Endothelial cell of umbilical vein (primary cell): ENCODE measurements around the gene MAMSTR. TPM values are rescaled to one million over a fixed set of nuclear protein-coding genes. Genes with fewer than 3 reads are reported as not detected.

Source experiments
- BruUV-seq: library from RNA; stranded (reverse); fragments of 400-500 nt; replicated peaks from 2 replicates; lab custom pipeline; 2021; lab: Mats Ljungman, UMichigan
- CTCF ChIA-PET: fragments of 300-600, 350-600 bp; sonication (Branson Sonifier 250); formaldehyde crosslinking; loops from one replicate; lab custom pipeline; 2021; ENCODE audit warnings: antibody characterized with exemption, inconsistent platforms; lab: Charles Lee
- POLR2A ChIA-PET: fragments of 300-600, 350-600 bp; sonication (Branson Sonifier 250); formaldehyde crosslinking; loops from one replicate; lab custom pipeline; 2021; ENCODE audit warnings: antibody characterized with exemption, inconsistent platforms; lab: Charles Lee
- DNase-seq: peaks from one replicate; pipeline ENCODE4 v3.0.0-alpha.2; 2011; ENCODE audit warnings: low read depth, low spot score
- FAIRE-seq: peaks from 2 replicates; lab custom pipeline; 2011; peaks lifted over from hg19 to GRCh38; lab: Jason Lieb, UNC
- H2AFZ ChIP-seq: 2 replicates; pipeline ENCODE4 v1.6.0; 2012; ENCODE audit warnings: low read depth, low read length, control low read depth, inconsistent platforms
- H3K27ac ChIP-seq: 2 replicates; pipeline ENCODE4 v1.5.1; 2011; ENCODE audit warnings: low read depth, mild to moderate bottlenecking, control low read depth, low read length, moderate library complexity; ENCODE audit not compliant: insufficient read depth
- H3K27me3 ChIP-seq, 2 experiments: 2 replicates each; pipeline versions ENCODE4 v1.6.0 to v1.6.1; 2011; ENCODE audit warnings: low read length in 2 of 2, mixed read lengths in 1 of 2; ENCODE audit not compliant: control insufficient read depth in 2 of 2, insufficient read depth in 2 of 2
- H3K36me3 ChIP-seq, 2 experiments: 2 replicates in 1 of 2; 3 replicates in 1 of 2; pipeline ENCODE4 v1.5.1; 2011; ENCODE audit warnings: low read length in 2 of 2, mild to moderate bottlenecking in 1 of 2, moderate library complexity in 1 of 2; ENCODE audit not compliant: control insufficient read depth in 2 of 2, insufficient read depth in 2 of 2; ENCODE audit errors: extremely low read depth in 1 of 2
- H3K4me1 ChIP-seq: 3 replicates; pipeline ENCODE4 v1.5.1; 2011; ENCODE audit warnings: mild to moderate bottlenecking, low read length; ENCODE audit not compliant: control insufficient read depth, insufficient read depth; ENCODE audit errors: extremely low read depth
- H3K4me2 ChIP-seq: 2 replicates; pipeline ENCODE4 v1.6.1; 2011; ENCODE audit warnings: low read length, control low read depth, mixed read lengths; ENCODE audit not compliant: insufficient read depth
- H3K4me3 ChIP-seq, 3 experiments: fragments of 200-600 bp in 1 of 3; sonication (generic), shearing (Covaris generic) in 1 of 3; replicated peaks in 1 of 3; 2 replicates each; pipeline ENCODE4 v1.5.1; 2011 to 2016; ENCODE audit warnings: control low read depth in 3 of 3, low read length in 3 of 3, mild to moderate bottlenecking in 2 of 3, inconsistent platforms in 1 of 3, low read depth in 1 of 3, moderate library complexity in 1 of 3; ENCODE audit not compliant: insufficient read depth in 1 of 3
- H3K79me2 ChIP-seq: 2 replicates; pipeline ENCODE4 v1.6.0; 2012; ENCODE audit warnings: low read length, inconsistent platforms; ENCODE audit not compliant: control insufficient read depth, insufficient read depth
- H3K9ac ChIP-seq: replicated peaks from 2 replicates; pipeline ENCODE3; 2011; ENCODE audit warnings: low read length, control low read depth; ENCODE audit not compliant: insufficient read depth; ENCODE audit errors: extremely low read depth
- H3K9me1 ChIP-seq: replicated peaks from 3 replicates; pipeline ENCODE4 v1.6.0; 2011; ENCODE audit warnings: mild to moderate bottlenecking, low read length; ENCODE audit not compliant: control insufficient read depth, insufficient read depth; ENCODE audit errors: extremely low read depth
- H3K9me3 ChIP-seq: replicated peaks from 2 replicates; pipeline ENCODE4 v1.5.1; 2012; ENCODE audit warnings: low read length, inconsistent platforms; ENCODE audit not compliant: control insufficient read depth, insufficient read depth
- H4K20me1 ChIP-seq: replicated peaks from 2 replicates; pipeline ENCODE3; 2011; ENCODE audit warnings: mild to moderate bottlenecking, low read length; ENCODE audit not compliant: control insufficient read depth, insufficient read depth; ENCODE audit errors: extremely low read depth
- EZH2 ChIP-seq: IDR thresholded peaks from 2 replicates; pipeline ENCODE4 v1.6.1; 2012; ENCODE audit warnings: borderline replicate concordance, low read depth, mild to moderate bottlenecking, moderate library complexity, low read length, inconsistent platforms; ENCODE audit not compliant: severe bottlenecking
- FOS ChIP-seq: IDR thresholded peaks from 2 replicates; pipeline ENCODE4 v1.6.1; 2011; ENCODE audit warnings: mild to moderate bottlenecking, low read length, moderate library complexity, borderline replicate concordance; ENCODE audit not compliant: insufficient read depth
- GATA2 ChIP-seq: IDR thresholded peaks from 2 replicates; pipeline ENCODE4 v1.7.0; 2011; ENCODE audit warnings: low read depth, mild to moderate bottlenecking, moderate library complexity, mixed read lengths, low read length; ENCODE audit not compliant: insufficient read length, insufficient read depth
- JUN ChIP-seq: IDR thresholded peaks from 2 replicates; pipeline ENCODE4 v1.6.1; 2011; ENCODE audit warnings: borderline replicate concordance, low read depth; ENCODE audit not compliant: insufficient read length, insufficient read depth
- MYC ChIP-seq: IDR thresholded peaks from one replicate; pipeline ENCODE4 v1.6.1; 2011; ENCODE audit warnings: mild to moderate bottlenecking, low read depth, low read length
- POLR2A ChIP-seq: IDR thresholded peaks from 2 replicates; pipeline ENCODE4 v1.6.1; 2012; ENCODE audit warnings: low read depth, mild to moderate bottlenecking, control low read depth, low read length
- POLR2AphosphoS5 ChIP-seq: IDR thresholded peaks from 2 replicates; pipeline ENCODE4 v1.6.1; 2012; ENCODE audit warnings: low read depth, mild to moderate bottlenecking, control low read depth, low read length, moderate library complexity; ENCODE audit not compliant: insufficient read depth
- dilution Hi-C: fragments of 300-500 bp; cut with MboI; formaldehyde crosslinking; loops from one replicate; pipeline ENCODE4 v1.15.0; 2019; ENCODE audit warnings: low sequenced_read_pairs; ENCODE audit not compliant: extremely low pct_ligation_motif_present
- intact Hi-C: fragments of 100-400 bp; cut with micrococcal nuclease; formaldehyde crosslinking; loops from one replicate; pipeline ENCODE4 v1.10.0; 2022
- polyA plus RNA-seq, 4 experiments: library from polyadenylated mRNA; depleted of rRNA in 3 of 4; stranded (reverse) in 3 of 4; unstranded in 1 of 4; fragments of >200 nt; gene quantifications; 2 replicates each; pipeline versions ENCODE4 v1.2.1 to v1.2.3, GENCODE V29; 2011 to 2012; ENCODE audit warnings: missing spikeins in 1 of 4
- total RNA-seq: library from RNA; stranded (reverse); gene quantifications from 2 replicates; pipeline ENCODE4 v1.2.3, GENCODE V29; 2021
- TF ChIP-seq, protein P1 (sequence below), 2 donors: IDR thresholded peaks; 1 replicate in 1 of 2; 2 replicates in 1 of 2; pipeline ENCODE4 v1.5.1; 2011; ENCODE audit warnings: low read length in 2 of 2, mild to moderate bottlenecking in 2 of 2, moderate library complexity in 2 of 2, control low read depth in 1 of 2, inconsistent platforms in 1 of 2, low read depth in 1 of 2; ENCODE audit not compliant: insufficient read depth in 1 of 2; ENCODE audit errors: extremely low read depth in 1 of 2
- TF ChIP-seq, protein P2 (sequence below): IDR thresholded peaks from 2 replicates; pipeline ENCODE4 v1.6.1; 2011; ENCODE audit not compliant: insufficient read depth, insufficient read length

The MAMSTR gene
- total and polyA plus RNA-seq, 2 donors (not counting 3 experiments of a cell fraction or from before 2014, with no cell fraction given) = 0.57 to 0.84 TPM

DNA sequence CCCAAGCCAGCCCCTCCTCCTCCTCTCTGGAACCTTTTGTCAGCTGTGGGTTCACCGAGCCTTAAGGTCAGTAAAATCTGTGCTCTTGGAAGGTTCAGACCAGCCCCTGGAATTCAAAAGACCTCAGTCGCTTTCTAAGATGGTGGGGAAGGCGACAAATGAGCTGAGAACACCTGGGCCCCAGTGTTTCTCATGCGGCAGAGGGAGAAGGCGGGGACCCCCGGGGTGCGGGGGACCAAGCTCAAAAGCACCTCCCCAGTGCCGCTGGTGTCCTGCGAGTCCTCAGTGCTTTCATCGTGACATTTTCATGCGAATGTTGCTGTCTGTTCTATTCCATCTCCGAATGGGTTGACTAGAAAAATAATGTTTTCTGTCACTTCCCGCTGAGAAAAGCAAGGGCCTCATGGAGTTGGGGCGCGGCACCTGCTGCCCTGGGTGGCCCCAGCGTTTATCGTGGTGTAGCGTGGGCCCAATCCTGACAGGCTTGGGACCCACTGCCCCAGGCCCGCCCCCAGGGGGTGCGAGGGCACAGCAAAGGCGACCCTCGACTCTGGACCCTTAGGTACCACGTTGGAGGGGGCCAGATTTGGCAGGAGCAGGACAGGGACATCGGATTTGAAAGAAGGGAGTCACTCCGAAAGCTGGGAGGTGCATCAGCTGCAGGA, 46.0 kb downstream of the MAMSTR start:
- Histone ChIP-seq H4K20me1 (no peaks in the 10 kb centered on the region), H3K9ac (no peak overlapping the region), H3K79me2 (no peaks in the 10 kb centered on the region), H3K4me2 (no peak overlapping the region), H3K4me1 (no peaks in the 10 kb centered on the region), H3K4me3 (no peak overlapping the region), H3K9me1 (no peaks in the 10 kb centered on the region), H3K27me3 (no peaks in the 10 kb centered on the region), H3K27ac (no peak overlapping the region), H3K36me3 (no peaks in the 10 kb centered on the region), H2AFZ (no peak overlapping the region), H3K9me3 (no peaks in the 10 kb centered on the region)
- DNase-seq = no peak
- dilution Hi-C loops (no loop called here), intact Hi-C loops (loop anchor here (2.0 kb wide), 1 partner anchor 115 kb away; no protein-coding TSS in a partner anchor)
- no peak for FAIRE-seq
- ChIA-PET CTCF (interaction anchor here (1.6 to 3.6 kb wide), 6 partner anchors 9 to 169 kb away, joined by 6 to 54 read pairs (median 19); partner anchors contain the start of genes CA11 and RASIP1), POLR2A (no interaction called here)
- TF ChIP-seq POLR2AphosphoS5 (no peak), POLR2A (no peak), MYC (no peak), FOS (no peak), EZH2 (no peak), GATA2 (no peak), JUN (no peak)
- TF ChIP-seq, protein P1, sequence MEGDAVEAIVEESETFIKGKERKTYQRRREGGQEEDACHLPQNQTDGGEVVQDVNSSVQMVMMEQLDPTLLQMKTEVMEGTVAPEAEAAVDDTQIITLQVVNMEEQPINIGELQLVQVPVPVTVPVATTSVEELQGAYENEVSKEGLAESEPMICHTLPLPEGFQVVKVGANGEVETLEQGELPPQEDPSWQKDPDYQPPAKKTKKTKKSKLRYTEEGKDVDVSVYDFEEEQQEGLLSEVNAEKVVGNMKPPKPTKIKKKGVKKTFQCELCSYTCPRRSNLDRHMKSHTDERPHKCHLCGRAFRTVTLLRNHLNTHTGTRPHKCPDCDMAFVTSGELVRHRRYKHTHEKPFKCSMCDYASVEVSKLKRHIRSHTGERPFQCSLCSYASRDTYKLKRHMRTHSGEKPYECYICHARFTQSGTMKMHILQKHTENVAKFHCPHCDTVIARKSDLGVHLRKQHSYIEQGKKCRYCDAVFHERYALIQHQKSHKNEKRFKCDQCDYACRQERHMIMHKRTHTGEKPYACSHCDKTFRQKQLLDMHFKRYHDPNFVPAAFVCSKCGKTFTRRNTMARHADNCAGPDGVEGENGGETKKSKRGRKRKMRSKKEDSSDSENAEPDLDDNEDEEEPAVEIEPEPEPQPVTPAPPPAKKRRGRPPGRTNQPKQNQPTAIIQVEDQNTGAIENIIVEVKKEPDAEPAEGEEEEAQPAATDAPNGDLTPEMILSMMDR (IDR thresholded peaks at IDR 0.05; ENCODE audit: extremely low read depth in 1 of 2, insufficient read depth in 1 of 2, low read depth in 1 of 2, low read length in 2 of 2) = no peak
- TF ChIP-seq, protein P2, sequence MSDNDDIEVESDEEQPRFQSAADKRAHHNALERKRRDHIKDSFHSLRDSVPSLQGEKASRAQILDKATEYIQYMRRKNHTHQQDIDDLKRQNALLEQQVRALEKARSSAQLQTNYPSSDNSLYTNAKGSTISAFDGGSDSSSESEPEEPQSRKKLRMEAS = no peak
- no TSS peak for BruUV-seq
